Smooth muscle cell (in vitro differentiated cells): ENCODE data around the gene MAFF. TPM values are rescaled to one million over a fixed set of nuclear protein-coding genes. Genes with fewer than 3 reads are reported as not detected.

Experiments
- DNase-seq: peaks from one replicate; lab custom pipeline; 2025; ENCODE audit not compliant: unreplicated experiment; lab: John Stamatoyannopoulos, UW
- H2AFZ ChIP-seq: fragments of 200-600 bp; sonication (generic); 2 replicates; pipeline ENCODE4 v1.6.0; 2016; ENCODE audit warnings: antibody characterized with exemption, low read depth, mild to moderate bottlenecking
- H3F3A ChIP-seq: fragments of 200-600 bp; sonication (generic); 2 replicates; pipeline ENCODE4 v1.6.0; 2017; ENCODE audit warnings: antibody characterized with exemption, low read depth
- H3K27ac ChIP-seq: fragments of 200-600 bp; sonication (generic); 2 replicates; pipeline ENCODE4 v1.5.1; 2016; ENCODE audit warnings: low read depth, mild to moderate bottlenecking
- H3K27me3 ChIP-seq: fragments of 200-600 bp; sonication (generic); 2 replicates; pipeline ENCODE4 v1.6.1; 2016; ENCODE audit warnings: low read depth, mild to moderate bottlenecking
- H3K36me3 ChIP-seq: fragments of 200-600 bp; sonication (generic); 2 replicates; pipeline ENCODE4 v1.5.1; 2016; ENCODE audit warnings: low read depth
- H3K4me1 ChIP-seq: fragments of 200-600 bp; sonication (generic); 2 replicates; pipeline ENCODE4 v1.5.1; 2016; ENCODE audit warnings: low read depth
- H3K4me2 ChIP-seq: fragments of 200-600 bp; sonication (generic); 2 replicates; pipeline ENCODE4 v1.6.0; 2016; ENCODE audit warnings: mild to moderate bottlenecking
- H3K4me3 ChIP-seq: fragments of 200-600 bp; sonication (generic); 2 replicates; pipeline ENCODE4 v1.5.1; 2016; ENCODE audit warnings: mild to moderate bottlenecking
- H3K79me2 ChIP-seq: fragments of 200-600 bp; sonication (generic); 2 replicates; pipeline ENCODE4 v1.6.0; 2016; ENCODE audit warnings: low read depth, mild to moderate bottlenecking
- H3K9ac ChIP-seq: fragments of 200-600 bp; sonication (generic); 2 replicates; pipeline ENCODE4 v1.6.0; 2016; ENCODE audit warnings: low read depth
- H3K9me3 ChIP-seq: fragments of 200-600 bp; sonication (generic); replicated peaks from 2 replicates; pipeline ENCODE4 v1.5.1; 2016; ENCODE audit warnings: low read depth
- H4K20me1 ChIP-seq: fragments of 200-600 bp; sonication (generic); 2 replicates; pipeline ENCODE4 v1.6.0; 2016; ENCODE audit warnings: low read depth
- WGBS: methylation state at CpG from one replicate; pipeline ENCODE4 v1.1.7; 2016; ENCODE audit warnings: low lambda C conversion rate; 5-methylcytosine and 5-hydroxymethylcytosine counted together
- polyA plus RNA-seq: library from polyadenylated mRNA; unstranded; fragments of >200 nt; fragmentation: Nextera tagmentation; extraction: Ambion mirVana; gene quantifications from 2 replicates; pipeline ENCODE4 v1.2.1, GENCODE V29; 2016
- total RNA-seq: library from RNA; depleted of rRNA; stranded (reverse); fragments of >200 nt; gene quantifications from 2 replicates; pipeline ENCODE4 v1.2.3, GENCODE V29; 2014
- TF ChIP-seq, protein P1 (sequence below): fragments of 200-600 bp; sonication (generic); IDR thresholded peaks from 2 replicates; pipeline ENCODE4 v1.5.1; 2017; ENCODE audit warnings: borderline replicate concordance, mild to moderate bottlenecking, antibody characterized with exemption; ENCODE audit not compliant: insufficient read depth, poor library complexity, severe bottlenecking

MAFF gene
- total and polyA plus RNA-seq, 2 experiments from 2014 or later, result 48.2 to 51.2 TPM

DNA sequence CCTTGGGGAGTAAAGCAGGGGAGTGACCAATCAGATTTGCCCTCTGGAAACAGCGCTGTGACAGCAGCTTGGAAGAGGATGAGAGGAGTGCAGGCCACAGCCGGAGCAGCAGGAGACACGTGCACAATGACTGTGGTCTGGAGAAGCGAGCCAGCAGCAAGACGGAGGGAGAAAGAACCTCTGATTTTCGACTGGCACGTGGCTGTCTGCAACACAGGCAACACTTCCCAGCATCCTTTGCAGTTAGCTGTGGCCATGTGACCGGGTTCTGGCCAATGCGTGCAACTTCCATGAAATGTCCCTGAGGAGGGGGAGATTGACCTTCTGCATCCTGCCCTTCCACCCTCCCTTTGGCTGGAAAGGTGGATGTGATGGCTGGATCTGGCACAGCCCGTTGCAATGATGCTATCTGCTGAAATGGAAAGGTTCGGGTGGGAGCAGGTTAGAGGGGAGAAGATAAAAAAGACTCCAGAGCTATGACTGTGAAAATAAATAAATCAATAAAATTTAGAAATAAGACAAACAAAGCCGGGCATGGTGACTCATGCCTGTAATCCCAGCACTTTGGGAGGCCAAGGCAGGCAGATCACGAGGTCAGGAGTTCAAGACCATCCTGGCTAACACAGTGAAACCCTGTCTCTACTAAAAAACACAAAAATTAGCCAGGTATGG lies 35.7 kb upstream of the MAFF start:
- no peaks in the 10 kb centered on the region for H3K79me2 ChIP-seq
- H3K4me3 ChIP-seq, result no peak overlapping the region
- TF ChIP-seq, protein P1, sequence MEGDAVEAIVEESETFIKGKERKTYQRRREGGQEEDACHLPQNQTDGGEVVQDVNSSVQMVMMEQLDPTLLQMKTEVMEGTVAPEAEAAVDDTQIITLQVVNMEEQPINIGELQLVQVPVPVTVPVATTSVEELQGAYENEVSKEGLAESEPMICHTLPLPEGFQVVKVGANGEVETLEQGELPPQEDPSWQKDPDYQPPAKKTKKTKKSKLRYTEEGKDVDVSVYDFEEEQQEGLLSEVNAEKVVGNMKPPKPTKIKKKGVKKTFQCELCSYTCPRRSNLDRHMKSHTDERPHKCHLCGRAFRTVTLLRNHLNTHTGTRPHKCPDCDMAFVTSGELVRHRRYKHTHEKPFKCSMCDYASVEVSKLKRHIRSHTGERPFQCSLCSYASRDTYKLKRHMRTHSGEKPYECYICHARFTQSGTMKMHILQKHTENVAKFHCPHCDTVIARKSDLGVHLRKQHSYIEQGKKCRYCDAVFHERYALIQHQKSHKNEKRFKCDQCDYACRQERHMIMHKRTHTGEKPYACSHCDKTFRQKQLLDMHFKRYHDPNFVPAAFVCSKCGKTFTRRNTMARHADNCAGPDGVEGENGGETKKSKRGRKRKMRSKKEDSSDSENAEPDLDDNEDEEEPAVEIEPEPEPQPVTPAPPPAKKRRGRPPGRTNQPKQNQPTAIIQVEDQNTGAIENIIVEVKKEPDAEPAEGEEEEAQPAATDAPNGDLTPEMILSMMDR, result no peak
- H3F3A ChIP-seq, result no peaks in the 10 kb centered on the region
- H4K20me1 ChIP-seq, result no peaks in the 10 kb centered on the region
- H3K4me2 ChIP-seq, result no peak overlapping the region
- H3K36me3 ChIP-seq, result no peaks in the 10 kb centered on the region
- H3K27ac ChIP-seq, result no peak overlapping the region
- WGBS, result 90% methylated on average over 13 of the region's 13 CpGs
- H2AFZ ChIP-seq, result no peak overlapping the region
- no peaks in the 10 kb centered on the region for H3K9me3 ChIP-seq
- H3K9ac ChIP-seq, result no peak overlapping the region
- no peak for DNase-seq
- H3K27me3 ChIP-seq, result no peaks in the 10 kb centered on the region
- H3K4me1 ChIP-seq, result no peaks in the 10 kb centered on the region

DNA sequence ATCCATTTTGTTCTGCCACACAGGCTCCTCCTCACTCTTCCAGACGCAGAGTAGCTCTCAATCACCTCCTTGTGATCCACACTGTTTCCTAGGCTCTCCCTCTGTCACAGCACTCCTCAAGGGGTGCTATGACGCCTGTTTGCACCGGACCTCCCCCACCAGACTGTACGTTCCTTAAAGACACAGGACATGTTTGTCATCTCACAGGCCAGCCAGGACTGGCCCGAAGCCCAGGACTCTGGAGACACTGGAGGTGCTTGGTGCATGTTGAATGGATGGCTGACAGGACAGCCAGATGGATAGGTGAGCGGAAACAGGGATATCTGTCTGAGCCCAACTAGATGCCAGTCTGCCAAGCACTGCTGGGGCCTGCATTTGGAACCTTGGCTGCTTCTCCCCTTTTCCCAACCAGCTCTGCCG lies 33.8 kb upstream of the MAFF start:
- H3K9ac ChIP-seq, result no peak overlapping the region
- H3F3A ChIP-seq, result no peaks in the 10 kb centered on the region
- no peak overlapping the region for H3K4me2 ChIP-seq
- H3K4me1 ChIP-seq, result no peaks in the 10 kb centered on the region
- H3K27me3 ChIP-seq, result no peaks in the 10 kb centered on the region
- H4K20me1 ChIP-seq, result no peaks in the 10 kb centered on the region
- no peaks in the 10 kb centered on the region for H3K9me3 ChIP-seq
- H3K27ac ChIP-seq, result no peak overlapping the region
- WGBS, result 82% methylated on average over 7 of the region's 7 CpGs
- no peaks in the 10 kb centered on the region for H3K36me3 ChIP-seq
- no peak overlapping the region for H2AFZ ChIP-seq
- no peak for DNase-seq
- no peak overlapping the region for H3K4me3 ChIP-seq
- TF ChIP-seq, protein P1, result no peak
- no peaks in the 10 kb centered on the region for H3K79me2 ChIP-seq

DNA sequence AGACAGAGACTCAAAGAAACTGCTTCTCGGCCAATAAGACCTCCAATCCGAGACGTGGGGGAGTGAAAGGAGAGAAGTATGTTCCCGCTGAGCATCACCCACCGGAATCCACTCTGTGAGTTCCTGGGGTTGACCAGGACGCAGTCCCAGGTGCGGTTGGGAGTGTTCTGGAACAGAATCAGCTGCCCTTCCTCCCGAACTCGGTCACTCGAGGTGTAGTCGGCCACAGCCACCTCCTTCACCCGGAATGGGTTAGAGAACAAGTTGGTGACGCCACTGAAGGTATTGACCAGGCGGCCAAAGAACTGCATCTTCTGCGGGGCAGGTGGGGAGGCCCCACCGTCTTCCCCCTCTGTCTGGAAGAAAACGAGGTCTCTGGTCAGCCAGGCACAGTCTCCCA lies 32.7 kb upstream of the MAFF start:
- DNase-seq, result no peak
- no peak overlapping the region for H3K4me2 ChIP-seq
- H3K27ac ChIP-seq, result no peak overlapping the region
- H3K79me2 ChIP-seq, result no peaks in the 10 kb centered on the region
- TF ChIP-seq, protein P1, result no peak
- no peaks in the 10 kb centered on the region for H3F3A ChIP-seq
- no peaks in the 10 kb centered on the region for H3K9me3 ChIP-seq
- H4K20me1 ChIP-seq, result no peaks in the 10 kb centered on the region
- H3K4me1 ChIP-seq, result no peaks in the 10 kb centered on the region
- no peak overlapping the region for H3K9ac ChIP-seq
- WGBS, result 93% methylated on average over 11 of the region's 17 CpGs
- no peaks in the 10 kb centered on the region for H3K36me3 ChIP-seq
- H3K27me3 ChIP-seq, result no peaks in the 10 kb centered on the region
- no peak overlapping the region for H2AFZ ChIP-seq
- H3K4me3 ChIP-seq, result no peak overlapping the region

DNA sequence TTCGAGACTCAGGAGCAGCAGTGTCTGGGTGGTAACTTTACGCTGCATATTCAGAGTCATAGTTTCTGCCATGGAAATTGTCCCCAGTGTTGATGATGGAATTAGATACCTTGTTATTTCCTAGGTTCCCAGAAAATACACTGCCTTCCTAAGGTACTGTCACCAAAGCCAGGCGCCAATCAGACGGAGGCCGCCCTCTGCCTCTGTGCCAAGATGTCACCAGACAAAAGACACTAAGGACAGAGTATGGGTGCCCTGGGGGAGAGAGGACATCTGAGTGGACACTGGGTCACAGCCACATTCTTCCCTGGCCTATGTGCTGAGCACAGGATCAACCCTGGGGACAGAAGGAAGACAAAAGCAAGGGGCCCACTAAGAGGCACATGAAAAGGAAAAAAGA lies 31.3 kb upstream of the MAFF start:
- Histone ChIP-seq H3K4me1 (no peaks in the 10 kb centered on the region), H3F3A (no peaks in the 10 kb centered on the region), H3K27me3 (no peaks in the 10 kb centered on the region), H3K4me3 (no peak overlapping the region), H3K27ac (no peak overlapping the region), H3K79me2 (no peaks in the 10 kb centered on the region), H3K4me2 (no peak overlapping the region), H3K9ac (no peak overlapping the region), H3K36me3 (no peaks in the 10 kb centered on the region), H3K9me3 (no peaks in the 10 kb centered on the region), H2AFZ (no peak overlapping the region), H4K20me1 (no peaks in the 10 kb centered on the region)
- DNase-seq, result no peak
- TF ChIP-seq, protein P1, result no peak
- whole genome bisulfite sequencing, result 91% methylated on average over 5 of the region's 5 CpGs
